NCI-H446 (cell line): ENCODE measurements around the gene DTX1.

Experiments
- DNase-seq, 2 experiments: peaks; one replicate each; lab custom pipeline; 2025; lab: John Stamatoyannopoulos, UW

The DTX1 gene

DNA sequence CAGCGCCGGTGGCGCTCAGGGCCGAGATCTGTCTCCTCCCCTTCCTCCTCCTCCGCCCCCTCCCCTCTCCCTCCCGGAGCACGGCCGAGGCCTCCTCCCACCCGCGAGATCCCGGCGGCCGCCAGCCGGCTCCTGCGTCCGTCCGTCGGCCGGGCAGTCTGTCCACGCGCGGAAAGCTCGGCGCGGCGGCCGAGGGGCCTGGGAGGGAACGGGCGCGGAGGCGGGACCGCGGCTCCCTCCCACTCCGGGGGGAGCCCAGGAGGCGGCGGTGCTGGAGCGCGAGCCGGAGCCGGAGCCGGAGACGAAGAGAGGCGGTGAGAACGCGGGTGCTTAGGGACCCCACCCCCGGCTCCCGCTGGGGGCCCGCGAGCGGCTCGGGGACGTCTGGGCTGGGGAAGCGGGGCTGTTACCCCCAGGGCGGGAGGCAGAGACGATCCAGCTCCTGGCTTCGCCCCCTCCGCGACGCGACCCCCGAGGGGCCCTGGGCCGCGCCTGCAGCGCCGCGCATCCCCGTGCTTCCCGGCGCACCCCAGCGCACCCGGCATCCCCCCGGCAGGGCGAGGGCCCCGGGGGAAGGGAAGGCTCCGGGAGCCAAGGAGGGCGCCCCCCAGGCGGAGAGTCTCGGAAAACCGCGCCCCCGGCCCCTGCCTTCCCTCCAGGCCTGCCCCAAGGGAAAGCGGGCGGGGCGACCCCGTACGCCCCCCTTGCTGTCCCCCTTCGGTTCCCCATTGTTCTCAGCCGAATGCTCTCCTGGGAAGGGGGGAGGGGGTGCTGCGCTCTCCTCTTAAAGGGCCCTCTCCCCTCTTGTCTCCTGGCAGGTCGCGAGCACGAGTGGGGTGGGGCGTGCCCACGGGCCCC lies at the start of gene DTX1:
DTX1 (plus strand) TSS at position 100 of the 858 bp plus-strand sequence. CDS start 1,463 bp downstream, outside the sequence.
- peak in 1 of 2 experiments; percentile 27 for DNase-seq

DNA sequence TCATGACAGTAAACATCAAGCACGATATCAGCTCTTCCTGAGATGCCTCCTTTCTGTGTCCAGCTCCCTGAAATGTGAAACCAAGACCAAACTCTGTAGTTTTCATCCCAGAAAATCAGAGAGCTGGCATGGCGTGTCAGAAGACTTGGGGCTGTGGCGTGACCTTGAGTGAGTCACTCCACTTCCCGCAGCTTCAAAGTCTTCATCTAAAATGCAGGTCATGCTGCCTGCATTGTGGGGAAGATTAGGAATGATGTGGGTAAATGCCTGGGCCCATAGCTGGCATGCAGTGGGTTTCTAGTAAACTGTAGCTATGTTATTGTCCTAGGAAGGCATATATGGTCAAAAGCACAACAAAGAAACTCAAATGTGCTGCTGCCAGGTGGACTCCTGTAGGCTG lies 49.4 kb upstream of the DTX1 start:
- no peak for DNase-seq

DNA sequence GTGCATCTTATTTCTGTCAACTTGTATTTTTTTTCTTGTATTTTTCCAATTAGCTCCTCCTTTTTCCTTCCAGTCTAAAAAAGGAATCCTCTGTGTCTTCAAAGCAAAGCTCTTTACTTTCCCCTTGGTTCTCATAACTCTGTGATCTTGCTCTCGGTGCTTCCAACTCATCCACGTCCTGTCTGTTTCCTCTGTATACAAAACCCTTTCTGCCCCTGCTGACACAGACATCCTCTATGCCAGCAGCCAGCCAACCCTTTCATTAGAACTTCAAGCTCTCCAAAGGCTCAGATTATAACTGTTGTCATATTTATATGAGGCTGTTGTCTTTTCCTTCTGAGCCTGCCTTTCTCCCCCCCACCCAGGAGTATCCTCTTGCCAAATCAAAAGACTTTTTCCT lies 45.8 kb upstream of the DTX1 start:
- no peak for DNase-seq

GRCh38 chr12:113014565-113014964 lies 42.0 kb upstream of the DTX1 start:
- DNase-seq = no peak

- DNase-seq = no peak
Measured at GRCh38 chr12:113016796-113017195, 39.7 kb upstream of the DTX1 start.

- DNase-seq = peak in 1 of 2 experiments; percentile 4
Measured at GRCh38 chr12:113019025-113019424, 37.5 kb upstream of the DTX1 start.

- DNase-seq = no peak
Measured at GRCh38 chr12:113021500-113021899, 35.0 kb upstream of the DTX1 start.

GRCh38 chr12:113022563-113023297 lies 33.8 kb upstream of the DTX1 start:
- no peak for DNase-seq

DNA sequence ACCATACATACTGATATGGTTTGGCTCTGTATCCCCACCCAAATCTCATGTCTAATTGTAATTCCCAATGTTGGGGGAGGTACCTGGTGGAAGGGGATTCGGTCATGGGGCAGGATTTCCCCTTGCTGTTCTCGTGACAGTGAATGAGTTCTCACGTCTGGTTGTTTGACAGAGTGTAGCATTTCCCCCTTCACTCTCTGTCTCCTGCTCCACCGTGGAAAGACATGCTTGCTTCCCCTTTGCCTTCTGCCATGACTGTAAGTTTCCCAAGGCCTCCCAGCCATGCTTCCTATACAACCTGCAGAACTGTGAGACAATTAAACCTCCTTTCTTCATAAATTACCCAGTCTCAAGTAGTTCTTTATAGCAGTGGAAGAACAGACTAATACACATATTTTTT lies 28.8 kb upstream of the DTX1 start:
- DNase-seq = no peak

GRCh38 chr12:113030875-113031525 lies 25.5 kb upstream of the DTX1 start:
- DNase-seq = peak; percentile 35 to 83

DNA sequence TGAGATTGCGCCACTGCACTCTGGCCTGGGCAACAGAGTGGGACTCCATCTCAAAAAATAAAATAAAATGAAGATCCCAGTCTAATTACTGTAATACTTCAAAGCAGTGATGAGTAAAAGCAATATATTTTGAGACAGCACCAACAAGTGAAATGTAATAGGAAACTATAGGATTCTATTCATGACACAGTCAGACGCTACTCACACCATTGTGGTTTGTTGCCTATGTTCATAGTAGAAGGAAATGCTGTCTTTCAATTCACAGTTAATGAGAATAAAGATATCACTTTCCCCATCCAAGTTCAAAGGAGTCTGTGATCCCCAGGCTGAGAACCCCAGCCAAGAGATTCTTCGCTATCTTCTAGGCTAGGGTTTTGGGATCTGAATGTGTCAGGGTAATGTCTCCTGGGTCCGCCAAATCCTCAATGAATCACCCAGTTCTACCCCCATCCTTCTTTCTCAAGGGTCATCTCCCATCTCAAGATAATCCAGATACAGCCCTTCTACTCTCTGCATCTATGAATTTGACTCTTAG lies 16.6 kb upstream of the DTX1 start:
- no peak for DNase-seq

GRCh38 chr12:113040722-113041171 lies 15.8 kb upstream of the DTX1 start:
- no peak for DNase-seq

DNA sequence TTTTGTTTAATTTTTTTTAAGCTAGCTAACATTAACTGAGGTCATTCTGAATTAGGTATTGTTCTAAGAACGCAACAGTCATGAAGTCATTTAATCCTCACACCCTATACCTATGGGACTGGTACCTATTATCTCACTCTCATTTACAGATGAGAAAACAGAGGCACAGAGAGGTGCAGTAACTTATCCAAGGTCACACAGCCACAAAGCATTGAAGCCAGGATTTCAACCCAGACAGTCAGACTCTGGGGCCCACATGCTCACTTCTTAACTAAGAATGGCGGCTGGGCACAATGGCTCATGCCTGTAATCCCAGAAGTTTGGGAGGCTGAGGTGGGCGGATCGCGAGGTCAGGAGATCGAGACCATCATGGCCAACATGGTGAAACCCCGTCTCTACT lies 15.0 kb upstream of the DTX1 start:
- DNase-seq = no peak

- no peak for DNase-seq
Measured at GRCh38 chr12:113043240-113043639, 13.3 kb upstream of the DTX1 start.

GRCh38 chr12:113044516-113044915 lies 12.0 kb upstream of the DTX1 start:
- no peak for DNase-seq

- peak; percentile 50 to 74 for DNase-seq
Measured at GRCh38 chr12:113048716-113049127, 7.8 kb upstream of the DTX1 start.

- DNase-seq = no peak
Measured at GRCh38 chr12:113049976-113050742, 6.4 kb upstream of the DTX1 start.

GRCh38 chr12:113050795-113051194 lies 5.7 kb upstream of the DTX1 start:
- no peak for DNase-seq

- no peak for DNase-seq
Measured at GRCh38 chr12:113051759-113052158, 4.8 kb upstream of the DTX1 start.

- DNase-seq = no peak
Measured at GRCh38 chr12:113052326-113052725, 4.2 kb upstream of the DTX1 start.

GRCh38 chr12:113054948-113055486 lies 1.5 kb upstream of the DTX1 start:
- no peak for DNase-seq
